Progenitor cell of endocrine pancreas (in vitro differentiated cells): ENCODE measurements around the gene PAPOLB. TPM values are rescaled to one million over a fixed set of nuclear protein-coding genes. Genes with fewer than 3 reads are reported as not detected.

Source experiments
- DNase-seq: peaks from one replicate; pipeline ENCODE4 v3.0.0; 2021; ENCODE audit warnings: low spot score; ENCODE audit not compliant: unreplicated experiment
- H3K27ac Mint-ChIP-seq: 2 replicates; pipeline ENCODE4 v1.8.0; 2021; ENCODE audit warnings: mild to moderate bottlenecking, moderate library complexity, mixed read lengths
- H3K27me3 Mint-ChIP-seq: 2 replicates; pipeline ENCODE4 v1.8.0; 2021; ENCODE audit warnings: mixed read lengths
- H3K36me3 Mint-ChIP-seq: 2 replicates; pipeline ENCODE4 v1.8.0; 2022; ENCODE audit warnings: mixed read lengths; ENCODE audit not compliant: insufficient read depth
- H3K4me1 Mint-ChIP-seq: 2 replicates; pipeline ENCODE4 v1.8.0; 2021; ENCODE audit warnings: low read depth, mixed read lengths
- H3K4me3 Mint-ChIP-seq: 2 replicates; pipeline ENCODE4 v1.8.0; 2021; ENCODE audit warnings: low read depth, mild to moderate bottlenecking, moderate library complexity, mixed read lengths
- H3K9me3 Mint-ChIP-seq: 2 replicates; pipeline ENCODE4 v1.8.0; 2021; ENCODE audit warnings: low read depth, mixed read lengths
- total RNA-seq: library from RNA; stranded (reverse); gene quantifications from 2 replicates; pipeline ENCODE4 v1.2.1, GENCODE V29; 2021
- TF ChIP-seq, protein P1 (sequence below): fragments of 200-600 bp; sonication (generic); IDR thresholded peaks from one replicate; pipeline ENCODE4 v1.5.0; 2021; ENCODE audit warnings: antibody characterized with exemption, mild to moderate bottlenecking; ENCODE audit not compliant: unreplicated experiment

Gene PAPOLB
- total RNA-seq, 1 donor from 2014 or later = 0.10 TPM

DNA sequence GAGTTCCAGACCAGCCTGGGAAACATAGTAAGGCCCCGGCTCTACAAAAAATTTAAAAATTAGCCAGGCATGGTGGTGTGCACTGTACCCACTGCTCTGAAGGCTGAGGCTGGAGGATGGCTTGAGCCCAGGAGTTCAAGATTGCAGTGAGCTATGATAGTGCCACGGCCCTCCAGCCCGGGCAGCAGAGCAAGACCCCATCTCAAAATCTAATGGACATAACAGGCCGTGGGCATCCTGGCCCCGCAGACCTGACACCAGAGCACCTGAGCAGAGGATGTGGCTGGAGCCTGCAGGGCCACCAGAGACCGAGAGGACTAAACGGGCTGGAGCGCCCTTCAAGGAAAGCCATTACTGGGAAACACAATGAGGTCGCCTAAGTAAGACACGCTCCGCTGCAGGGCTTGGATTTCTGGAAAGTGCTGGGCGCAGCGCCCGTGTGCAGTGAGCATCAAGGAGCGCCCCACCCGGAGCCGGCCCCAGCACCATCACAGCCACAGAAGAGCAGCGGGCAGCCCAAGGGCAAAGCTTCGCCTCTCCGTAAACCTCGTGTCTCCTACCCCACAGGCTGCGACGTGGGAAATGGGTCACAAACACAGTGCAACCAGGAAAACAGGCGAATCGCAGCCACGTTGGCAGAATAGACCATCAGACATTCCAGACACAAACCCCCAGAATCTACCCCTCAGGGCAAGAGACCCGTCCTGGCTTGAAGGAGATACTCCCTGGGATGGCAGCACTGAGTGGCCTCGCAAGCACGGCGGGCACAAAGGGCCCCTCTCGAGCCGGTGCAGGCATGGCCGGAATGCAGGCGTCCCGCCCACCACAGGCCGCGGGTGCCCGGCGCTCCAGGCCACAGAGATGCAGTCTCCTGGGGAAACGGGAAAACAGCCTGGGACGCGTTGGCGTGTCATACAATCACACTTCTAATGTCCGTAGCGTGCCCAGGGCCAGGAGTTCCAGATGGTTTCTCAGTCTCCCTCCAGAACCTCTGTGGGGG lies 16.8 kb upstream of the PAPOLB start:
- H3K36me3 Mint-ChIP-seq = no peaks in the 10 kb centered on the region
- H3K4me1 Mint-ChIP-seq = peaks cover 10% of the 10 kb centered on the region
- H3K27ac Mint-ChIP-seq = no peak overlapping the region
- no peak for DNase-seq
- H3K9me3 Mint-ChIP-seq = no peaks in the 10 kb centered on the region
- H3K4me3 Mint-ChIP-seq = no peak overlapping the region
- H3K27me3 Mint-ChIP-seq = peaks cover 17% of the 10 kb centered on the region
- TF ChIP-seq, protein P1, sequence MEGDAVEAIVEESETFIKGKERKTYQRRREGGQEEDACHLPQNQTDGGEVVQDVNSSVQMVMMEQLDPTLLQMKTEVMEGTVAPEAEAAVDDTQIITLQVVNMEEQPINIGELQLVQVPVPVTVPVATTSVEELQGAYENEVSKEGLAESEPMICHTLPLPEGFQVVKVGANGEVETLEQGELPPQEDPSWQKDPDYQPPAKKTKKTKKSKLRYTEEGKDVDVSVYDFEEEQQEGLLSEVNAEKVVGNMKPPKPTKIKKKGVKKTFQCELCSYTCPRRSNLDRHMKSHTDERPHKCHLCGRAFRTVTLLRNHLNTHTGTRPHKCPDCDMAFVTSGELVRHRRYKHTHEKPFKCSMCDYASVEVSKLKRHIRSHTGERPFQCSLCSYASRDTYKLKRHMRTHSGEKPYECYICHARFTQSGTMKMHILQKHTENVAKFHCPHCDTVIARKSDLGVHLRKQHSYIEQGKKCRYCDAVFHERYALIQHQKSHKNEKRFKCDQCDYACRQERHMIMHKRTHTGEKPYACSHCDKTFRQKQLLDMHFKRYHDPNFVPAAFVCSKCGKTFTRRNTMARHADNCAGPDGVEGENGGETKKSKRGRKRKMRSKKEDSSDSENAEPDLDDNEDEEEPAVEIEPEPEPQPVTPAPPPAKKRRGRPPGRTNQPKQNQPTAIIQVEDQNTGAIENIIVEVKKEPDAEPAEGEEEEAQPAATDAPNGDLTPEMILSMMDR = no peak

GRCh38 chr7:4876586-4876985 lies 14.8 kb upstream of the PAPOLB start:
- TF ChIP-seq, protein P1 = no peak
- Mint-ChIP-seq H3K9me3 (no peaks in the 10 kb centered on the region), H3K27ac (no peak overlapping the region), H3K36me3 (no peaks in the 10 kb centered on the region), H3K27me3 (peaks cover 6% of the 10 kb centered on the region), H3K4me3 (no peak overlapping the region), H3K4me1 (no peaks in the 10 kb centered on the region)
- DNase-seq = no peak

GRCh38 chr7:4875391-4875790 lies 13.6 kb upstream of the PAPOLB start:
- Mint-ChIP-seq H3K27me3 (peaks cover 3% of the 10 kb centered on the region), H3K9me3 (no peaks in the 10 kb centered on the region), H3K4me3 (no peak overlapping the region), H3K4me1 (no peaks in the 10 kb centered on the region), H3K36me3 (no peaks in the 10 kb centered on the region), H3K27ac (no peak overlapping the region)
- DNase-seq = no peak
- TF ChIP-seq, protein P1 = no peak

DNA sequence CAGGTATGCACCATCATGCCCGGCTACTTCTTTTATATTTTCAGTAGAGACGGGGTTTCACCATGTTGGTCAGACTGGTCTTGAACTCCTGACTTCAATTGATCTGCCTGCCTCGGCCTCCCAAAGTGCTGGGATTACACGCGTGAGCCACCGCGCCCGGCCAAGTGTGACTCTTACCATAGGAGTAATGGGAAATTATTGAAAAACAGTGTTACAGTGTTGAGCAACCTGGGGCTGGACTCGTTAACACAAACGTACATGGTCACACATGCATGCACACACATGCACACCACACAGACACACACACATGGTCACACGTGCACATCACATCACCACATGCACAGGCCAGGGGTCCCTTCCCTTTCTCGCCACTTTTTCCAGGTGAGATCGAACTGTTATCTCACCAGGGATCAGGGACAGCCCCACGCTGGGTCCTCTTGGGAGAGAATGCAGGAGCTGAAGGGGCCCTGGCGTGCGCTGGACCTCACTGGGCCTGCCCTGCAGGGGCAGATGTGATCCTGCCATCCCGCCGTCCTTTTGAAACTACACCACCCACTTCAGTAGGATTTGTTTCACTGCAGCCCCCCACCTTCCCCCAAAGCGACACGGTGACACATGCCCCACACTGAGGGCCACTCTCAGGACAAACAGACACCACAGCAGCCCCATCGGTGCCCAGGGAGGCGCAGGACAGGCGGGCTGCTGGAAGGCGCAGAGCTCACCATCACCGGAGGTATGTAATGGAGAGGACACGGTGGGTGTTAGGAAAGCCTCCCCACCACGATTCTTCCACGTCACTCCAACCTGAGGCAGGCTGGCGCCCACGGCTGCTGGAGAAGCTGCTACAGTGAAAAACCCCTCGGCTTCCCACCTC lies 11.5 kb upstream of the PAPOLB start:
- Mint-ChIP-seq H3K36me3 (no peaks in the 10 kb centered on the region), H3K4me3 (no peak overlapping the region), H3K9me3 (no peaks in the 10 kb centered on the region), H3K4me1 (no peaks in the 10 kb centered on the region), H3K27ac (no peak overlapping the region), H3K27me3 (no peaks in the 10 kb centered on the region)
- DNase-seq = no peak
- TF ChIP-seq, protein P1 = no peak
